Stomach smooth muscle (tissue), 2 donors: ENCODE measurements around the gene TRIM2.
A peak's percentile ranks its signal among the peaks of the same experiment; 100 is the strongest.

ENCODE experiments used
- H3K27ac ChIP-seq: one replicate; pipeline ENCODE4 v1.7.0; 2013; ENCODE audit warnings: mild to moderate bottlenecking, low read length, inconsistent platforms
- H3K27me3 ChIP-seq, 2 donors: one replicate each; pipeline ENCODE4 v1.7.0; 2013; ENCODE audit warnings: low read length in 2 of 2; ENCODE audit not compliant: insufficient read depth in 2 of 2, control insufficient read depth in 1 of 2
- H3K36me3 ChIP-seq, 2 donors: one replicate each; pipeline ENCODE4 v1.7.0; 2013; ENCODE audit warnings: low read length in 2 of 2; ENCODE audit not compliant: control insufficient read depth in 2 of 2, insufficient read depth in 2 of 2
- H3K4me1 ChIP-seq: one replicate; pipeline ENCODE4 v1.7.0; 2013; ENCODE audit warnings: low read length; ENCODE audit not compliant: control insufficient read depth, insufficient read depth
- H3K4me3 ChIP-seq, 2 donors: one replicate each; pipeline ENCODE4 v1.7.0; 2013; ENCODE audit warnings: low read length in 2 of 2
- H3K9ac ChIP-seq, 2 donors: one replicate each; pipeline ENCODE4 v1.7.0; 2013; ENCODE audit warnings: low read length in 2 of 2, mild to moderate bottlenecking in 1 of 2
- H3K9me3 ChIP-seq, 2 donors: one replicate each; pipeline ENCODE4 v1.7.0; 2013; ENCODE audit warnings: low read length in 2 of 2; ENCODE audit not compliant: control insufficient read depth in 2 of 2
- donor health status: healthy.
- donor health status: Pancreatic carcinoma.

The TRIM2 gene

DNA sequence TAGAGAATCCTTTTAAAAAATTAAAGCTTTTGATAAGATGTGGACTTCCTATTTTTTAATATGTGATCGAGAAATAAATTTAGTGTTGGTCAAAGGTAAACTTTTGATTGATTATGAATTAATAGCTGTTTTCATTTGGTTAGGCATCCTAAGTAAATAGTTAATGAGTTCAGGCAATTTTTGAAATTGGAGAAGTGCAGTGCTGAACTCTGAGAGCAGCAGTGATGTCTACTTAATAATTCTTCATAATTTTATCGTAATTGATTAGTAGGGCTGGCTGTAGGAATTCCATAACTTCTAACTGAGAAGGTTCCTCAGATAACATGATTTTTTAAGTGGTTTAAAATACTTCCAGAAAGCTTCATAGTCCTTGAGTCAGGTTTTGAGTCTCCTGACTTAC, 141.8 kb downstream of the TRIM2 start:
- Histone ChIP-seq H3K4me1 (peaks cover 13% of the 10 kb centered on the region), H3K36me3 (no peaks in the 10 kb centered on the region), H3K27me3 (no peaks in the 10 kb centered on the region), H3K27ac (no peak overlapping the region), H3K9me3 (no peaks in the 10 kb centered on the region), H3K9ac (peak overlapping the region; percentile 51 to 62), H3K4me3 (peak overlapping the region; percentile 84 to 88)

DNA sequence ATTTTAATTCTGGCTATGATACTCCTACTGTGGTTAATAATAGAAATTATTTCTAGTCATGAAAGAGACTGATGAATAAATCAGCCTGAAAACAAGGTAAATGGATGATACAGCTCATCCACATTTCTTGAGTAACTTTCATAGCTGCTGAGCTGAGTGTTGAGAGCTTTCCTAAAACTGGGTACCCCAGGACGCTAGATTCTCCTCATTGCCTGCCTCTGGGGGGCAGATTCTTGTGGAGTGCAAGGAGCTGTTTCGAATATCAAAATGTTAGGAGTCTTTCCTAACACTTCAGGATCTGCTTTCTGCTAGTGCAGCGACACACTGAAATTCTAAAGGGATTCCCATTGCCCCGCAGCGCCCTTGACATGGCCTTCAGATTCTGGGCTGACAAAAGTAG, 142.3 kb downstream of the TRIM2 start:
- H3K27me3 ChIP-seq, result no peaks in the 10 kb centered on the region
- H3K9me3 ChIP-seq, result no peaks in the 10 kb centered on the region
- no peak overlapping the region for H3K9ac ChIP-seq
- H3K36me3 ChIP-seq, result no peaks in the 10 kb centered on the region
- no peak overlapping the region for H3K27ac ChIP-seq
- peaks cover 13% of the 10 kb centered on the region for H3K4me1 ChIP-seq
- H3K4me3 ChIP-seq, result no peak overlapping the region

DNA sequence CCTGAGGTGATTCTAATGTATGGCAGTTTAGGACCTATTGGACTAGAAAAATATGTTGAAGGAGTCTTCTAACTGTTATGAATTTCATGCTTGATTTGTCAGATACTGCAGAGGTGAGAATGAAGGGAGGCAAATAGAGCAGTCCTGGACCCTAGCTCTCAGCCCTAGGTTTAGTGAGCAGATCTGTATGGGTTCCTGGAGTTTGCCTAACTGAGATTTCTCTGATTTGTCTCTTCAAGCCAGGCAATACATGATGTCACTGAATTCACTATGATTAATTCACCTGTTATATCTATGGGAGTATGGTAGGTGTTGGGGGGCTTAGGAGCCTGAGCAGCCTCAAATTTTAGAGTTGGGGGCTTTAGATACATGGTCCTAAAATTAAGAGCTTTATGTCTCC, 142.9 kb downstream of the TRIM2 start:
- no peak overlapping the region for H3K27ac ChIP-seq

DNA sequence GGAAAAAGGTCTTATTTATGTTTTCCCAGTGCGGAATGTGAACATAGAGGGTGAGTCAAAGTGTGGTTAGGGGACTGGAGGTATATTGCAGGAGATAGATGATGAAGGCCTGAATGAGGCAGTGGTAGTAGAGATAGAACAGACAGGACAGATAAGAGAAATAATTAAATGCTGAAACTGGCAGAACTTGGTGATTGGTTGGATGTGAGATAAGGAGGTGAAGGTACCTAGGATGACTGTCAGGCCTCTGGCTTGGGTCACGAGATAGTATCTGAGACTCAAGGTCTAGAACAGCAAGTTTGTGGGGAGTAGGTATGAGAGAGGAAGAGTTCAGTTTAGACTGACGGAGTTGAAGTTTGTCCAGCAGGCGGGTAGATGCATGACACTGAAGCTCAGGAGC, 143.8 kb downstream of the TRIM2 start:
- H3K4me3 ChIP-seq, result no peak overlapping the region

More for the DNA sequence above, 142.9 kb downstream of the TRIM2 start:
- no peak overlapping the region for H3K9ac ChIP-seq
- no peaks in the 10 kb centered on the region for H3K27me3 ChIP-seq
- no peaks in the 10 kb centered on the region for H3K9me3 ChIP-seq
- no peaks in the 10 kb centered on the region for H3K36me3 ChIP-seq
- peaks cover 13% of the 10 kb centered on the region for H3K4me1 ChIP-seq
- H3K4me3 ChIP-seq, result no peak overlapping the region

DNA sequence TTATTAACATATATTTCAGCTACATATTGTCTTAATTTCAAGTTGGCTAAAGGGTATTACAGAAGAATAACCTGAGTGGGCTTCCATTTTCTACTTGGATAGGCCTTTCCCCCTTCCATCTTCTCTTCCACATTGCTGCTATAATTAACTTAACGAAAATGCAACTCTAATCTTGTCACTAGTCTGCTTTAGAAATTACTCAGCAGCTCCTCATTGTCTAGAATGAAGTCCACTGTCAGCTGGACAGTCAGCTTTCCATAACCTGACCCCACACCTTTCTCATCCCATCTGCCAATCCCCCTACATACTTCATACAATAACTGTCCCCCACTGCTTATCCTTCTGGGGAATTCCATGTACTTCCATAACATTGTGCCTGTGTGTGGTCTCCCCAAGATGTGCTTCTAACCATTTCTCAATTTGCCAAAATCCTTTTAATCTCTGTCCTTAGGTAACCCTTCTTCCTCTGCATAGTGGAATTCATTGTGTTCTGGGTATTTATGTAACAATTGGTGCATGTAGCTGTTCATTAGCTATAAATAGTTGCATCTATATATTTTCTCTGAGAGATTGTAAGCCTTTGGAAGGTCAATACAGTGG, 145.1 kb downstream of the TRIM2 start:
- H3K27me3 ChIP-seq, result no peaks in the 10 kb centered on the region
- no peak overlapping the region for H3K9ac ChIP-seq
- no peaks in the 10 kb centered on the region for H3K36me3 ChIP-seq
- no peak overlapping the region for H3K4me3 ChIP-seq
- H3K4me1 ChIP-seq, result peaks cover 13% of the 10 kb centered on the region
- H3K9me3 ChIP-seq, result no peaks in the 10 kb centered on the region
- H3K27ac ChIP-seq, result no peak overlapping the region

More for the DNA sequence above, 143.8 kb downstream of the TRIM2 start:
- H3K9ac ChIP-seq, result no peak overlapping the region
- H3K4me1 ChIP-seq, result peaks cover 13% of the 10 kb centered on the region
- H3K9me3 ChIP-seq, result no peaks in the 10 kb centered on the region
- no peaks in the 10 kb centered on the region for H3K27me3 ChIP-seq
- H3K27ac ChIP-seq, result no peak overlapping the region
- no peaks in the 10 kb centered on the region for H3K36me3 ChIP-seq

DNA sequence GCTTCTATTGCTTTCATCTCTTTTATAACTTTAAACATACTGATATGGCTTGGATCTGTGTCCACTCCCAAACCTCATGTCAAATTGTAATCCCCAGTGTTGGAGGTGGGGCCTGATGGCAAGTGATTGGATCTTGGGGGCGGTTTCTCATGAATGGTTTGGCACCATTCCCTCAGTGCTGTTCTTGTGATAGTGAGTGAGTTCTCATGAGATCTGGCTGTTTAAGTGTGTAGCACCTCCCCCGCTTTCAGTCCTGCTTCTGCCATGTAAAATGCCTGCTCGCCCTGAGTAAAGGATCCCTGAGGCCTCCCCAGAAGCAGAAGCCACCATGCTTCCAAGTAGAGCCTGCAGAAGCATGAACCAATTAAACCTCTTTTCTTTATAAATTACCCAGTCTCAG, 157.9 kb downstream of the TRIM2 start:
- no peaks in the 10 kb centered on the region for H3K36me3 ChIP-seq
- no peaks in the 10 kb centered on the region for H3K9me3 ChIP-seq
- no peaks in the 10 kb centered on the region for H3K27me3 ChIP-seq
- no peak overlapping the region for H3K9ac ChIP-seq
- no peak overlapping the region for H3K27ac ChIP-seq
- no peak overlapping the region for H3K4me3 ChIP-seq
- H3K4me1 ChIP-seq, result no peaks in the 10 kb centered on the region

DNA sequence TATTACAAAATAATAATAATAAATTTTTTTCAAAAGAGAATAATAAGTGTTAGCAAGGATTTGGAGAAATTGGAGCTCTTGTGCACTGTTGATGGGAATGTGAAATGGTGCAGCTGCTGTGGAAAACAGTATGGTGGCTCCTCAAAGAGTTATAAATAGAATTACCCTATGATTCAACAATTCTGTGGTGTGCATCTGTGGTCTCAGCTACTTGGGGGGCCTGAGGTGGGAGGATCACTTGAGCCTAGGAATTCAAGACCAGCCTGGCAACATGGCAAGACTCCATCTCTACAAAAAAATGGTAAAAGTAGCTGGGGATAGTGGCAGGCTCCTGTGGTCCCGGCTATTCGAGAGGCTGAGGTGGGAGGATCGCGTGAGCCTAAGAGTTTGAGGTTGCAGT, 159.8 kb downstream of the TRIM2 start:
- Histone ChIP-seq H3K27ac (no peak overlapping the region), H3K9me3 (no peaks in the 10 kb centered on the region), H3K9ac (no peak overlapping the region), H3K4me3 (no peak overlapping the region), H3K36me3 (no peaks in the 10 kb centered on the region), H3K4me1 (no peaks in the 10 kb centered on the region), H3K27me3 (no peaks in the 10 kb centered on the region)

DNA sequence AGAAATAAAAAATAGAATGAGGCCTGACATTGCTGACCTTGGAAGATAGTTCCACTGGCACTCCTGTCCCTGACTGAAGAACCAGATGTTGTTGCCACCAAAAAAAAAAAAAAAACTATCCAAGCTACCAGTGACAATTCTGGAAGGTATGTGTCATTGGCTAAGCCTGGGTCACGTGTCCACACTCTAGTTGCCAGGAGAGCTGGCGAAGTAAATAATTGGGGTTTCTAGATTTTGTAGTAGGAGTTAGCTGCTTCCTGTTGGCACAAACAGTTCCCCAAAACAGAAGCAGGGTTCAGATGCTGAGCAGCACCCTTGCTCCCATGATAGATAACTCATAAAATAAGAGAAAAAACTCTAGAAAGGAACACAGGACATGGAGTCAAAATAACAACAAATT, 160.8 kb downstream of the TRIM2 start:
- Histone ChIP-seq H3K4me1 (no peaks in the 10 kb centered on the region), H3K27ac (no peak overlapping the region), H3K36me3 (no peaks in the 10 kb centered on the region), H3K9me3 (no peaks in the 10 kb centered on the region), H3K27me3 (no peaks in the 10 kb centered on the region), H3K9ac (no peak overlapping the region), H3K4me3 (no peak overlapping the region)

DNA sequence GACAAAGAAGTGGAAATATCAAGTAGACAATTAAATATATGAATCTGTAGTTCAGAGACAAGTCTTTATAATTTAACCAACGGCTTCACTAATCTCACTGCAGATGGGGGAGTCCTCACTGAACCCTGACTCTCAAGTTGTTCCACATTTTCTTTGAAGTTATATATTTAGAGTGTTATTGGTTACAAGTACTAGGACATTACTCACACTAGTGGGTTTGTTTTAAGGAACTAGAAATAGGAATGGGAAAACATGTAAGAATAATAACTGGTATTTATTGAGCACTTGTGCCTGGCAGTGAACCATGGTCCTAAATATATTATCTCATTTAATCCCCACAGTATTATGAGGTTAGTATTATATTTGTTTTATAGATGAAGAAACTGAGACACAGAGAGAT, 162.2 kb downstream of the TRIM2 start:
- Histone ChIP-seq H3K4me3 (no peak overlapping the region), H3K9me3 (no peaks in the 10 kb centered on the region), H3K27me3 (no peaks in the 10 kb centered on the region), H3K27ac (no peak overlapping the region), H3K36me3 (no peaks in the 10 kb centered on the region), H3K4me1 (no peaks in the 10 kb centered on the region), H3K9ac (no peak overlapping the region)

DNA sequence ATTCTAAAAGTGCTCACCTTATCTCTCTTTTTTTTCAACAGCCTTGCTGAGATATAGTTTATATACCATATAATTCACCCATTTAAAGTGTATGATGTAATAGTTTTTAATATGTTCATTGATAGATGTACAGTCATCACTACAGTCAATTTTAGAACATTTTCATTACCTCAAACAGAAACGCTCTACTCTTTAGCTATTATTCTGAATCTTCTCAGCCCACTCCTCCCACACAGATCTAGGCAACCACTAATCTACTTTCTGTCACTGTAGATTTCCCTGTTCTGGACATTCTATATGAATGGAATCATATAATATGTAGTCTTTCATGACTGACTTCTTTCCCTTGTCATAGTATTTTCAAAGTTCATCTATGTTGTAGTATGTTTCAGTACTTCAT, 162.8 kb downstream of the TRIM2 start:
- Histone ChIP-seq H3K4me1 (no peaks in the 10 kb centered on the region), H3K9me3 (no peaks in the 10 kb centered on the region), H3K4me3 (no peak overlapping the region), H3K27me3 (no peaks in the 10 kb centered on the region), H3K9ac (no peak overlapping the region), H3K36me3 (no peaks in the 10 kb centered on the region), H3K27ac (no peak overlapping the region)

DNA sequence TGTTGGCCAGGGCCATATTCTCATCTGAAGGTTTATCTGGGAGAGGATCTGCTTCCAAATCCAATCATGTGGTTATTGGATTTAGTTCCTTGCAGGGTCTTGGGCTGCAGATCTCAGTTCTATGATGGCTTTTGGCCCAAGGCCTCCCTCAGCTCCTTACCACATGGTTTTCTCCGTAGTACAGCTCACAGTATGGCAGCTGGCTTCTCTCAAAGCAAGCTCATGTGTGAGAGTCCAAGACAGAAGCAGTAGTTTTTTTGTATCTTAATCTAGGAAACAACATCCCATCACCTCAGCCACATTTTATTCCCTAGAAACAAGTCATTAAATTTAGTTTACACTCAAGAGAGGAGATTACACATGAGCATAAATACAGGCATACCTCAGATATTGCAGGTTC, 164.8 kb downstream of the TRIM2 start:
- Histone ChIP-seq H3K27ac (no peak overlapping the region), H3K4me1 (no peaks in the 10 kb centered on the region), H3K4me3 (no peak overlapping the region), H3K36me3 (no peaks in the 10 kb centered on the region), H3K9me3 (no peaks in the 10 kb centered on the region), H3K27me3 (no peaks in the 10 kb centered on the region), H3K9ac (no peak overlapping the region)
